Fibroblast of skin of left biceps (primary cell): ENCODE measurements around the gene SST.
A peak's percentile ranks its signal among the peaks of the same experiment; 100 is the strongest.
"Not testable (repeated sequence)": the region's sequence is repeated elsewhere in the genome, so short reads cannot be mapped to it uniquely, and the experiment has no call there.

ENCODE experiments used
- DNase-seq, 2 experiments: peaks; one replicate each; pipeline ENCODE4 v3.0.0-alpha.2; 2013; ENCODE audit warnings: low read depth in 2 of 2

Gene SST

GRCh38 chr3:187684444-187684843 lies 14.2 kb upstream of the SST start:
- DNase-seq: no peak

- not testable (repeated sequence) for DNase-seq
These were observed 11.6 kb upstream of the SST start for GRCh38 chr3:187681756-187682155.

- peak in 1 of 2 experiments; percentile 19 for DNase-seq
These were observed 9.6 kb upstream of the SST start for GRCh38 chr3:187679638-187680396.

DNA sequence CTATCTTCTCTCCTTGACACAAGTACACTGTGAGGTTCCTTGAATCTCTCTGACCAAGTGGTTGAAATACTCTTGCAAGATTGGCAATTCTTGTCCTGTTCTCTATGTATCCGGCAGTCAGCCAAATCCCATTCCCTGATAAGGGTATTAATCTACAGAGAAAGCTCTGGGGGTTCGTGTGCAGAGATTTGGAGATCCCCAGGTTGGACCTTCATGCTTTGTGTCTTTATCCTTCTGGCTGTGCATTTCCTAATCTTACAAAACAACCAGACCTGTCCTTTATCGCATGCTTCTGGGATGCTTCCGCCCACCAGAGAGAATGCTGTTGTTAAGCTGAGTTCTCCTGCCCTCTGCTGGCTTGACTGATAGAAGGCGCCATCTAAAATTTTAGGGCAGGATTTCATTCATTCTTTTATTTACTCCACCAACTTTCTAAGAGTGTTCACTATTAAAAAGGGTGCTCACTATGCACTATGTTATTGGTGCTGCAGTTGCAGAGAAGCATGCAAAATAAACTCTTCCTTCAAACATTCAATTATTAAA lies 8.6 kb upstream of the SST start:
- DNase-seq: peak in 1 of 2 experiments; percentile 13

- no peak for DNase-seq
These were observed 7.4 kb upstream of the SST start for GRCh38 chr3:187677604-187678003.

- no peak for DNase-seq
These were observed 2.8 kb upstream of the SST start for GRCh38 chr3:187673012-187673411.

DNA sequence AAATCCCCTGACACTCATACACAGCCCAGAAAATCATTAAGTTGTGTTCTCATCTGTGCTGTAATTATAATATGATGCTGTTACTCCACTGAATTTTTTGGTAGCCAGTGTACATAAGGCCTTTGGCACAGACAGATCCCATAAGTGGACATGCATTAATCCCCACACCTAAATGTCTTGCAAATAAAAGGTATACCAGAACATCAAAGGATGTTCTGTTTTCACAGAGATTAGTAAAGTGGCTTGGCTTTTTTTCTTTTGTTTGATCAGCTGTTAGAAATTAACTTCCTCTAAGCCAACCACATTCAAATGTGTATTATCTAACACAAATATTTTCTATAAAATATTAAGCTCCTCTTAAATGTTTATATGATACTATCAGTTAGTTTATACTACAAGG lies 2.7 kb downstream of the SST start:
- no peak for DNase-seq

- DNase-seq: no peak
These were observed 4.3 kb downstream of the SST start for GRCh38 chr3:187665764-187666402.

GRCh38 chr3:187665010-187665409 lies 5.2 kb downstream of the SST start:
- DNase-seq: no peak

DNA sequence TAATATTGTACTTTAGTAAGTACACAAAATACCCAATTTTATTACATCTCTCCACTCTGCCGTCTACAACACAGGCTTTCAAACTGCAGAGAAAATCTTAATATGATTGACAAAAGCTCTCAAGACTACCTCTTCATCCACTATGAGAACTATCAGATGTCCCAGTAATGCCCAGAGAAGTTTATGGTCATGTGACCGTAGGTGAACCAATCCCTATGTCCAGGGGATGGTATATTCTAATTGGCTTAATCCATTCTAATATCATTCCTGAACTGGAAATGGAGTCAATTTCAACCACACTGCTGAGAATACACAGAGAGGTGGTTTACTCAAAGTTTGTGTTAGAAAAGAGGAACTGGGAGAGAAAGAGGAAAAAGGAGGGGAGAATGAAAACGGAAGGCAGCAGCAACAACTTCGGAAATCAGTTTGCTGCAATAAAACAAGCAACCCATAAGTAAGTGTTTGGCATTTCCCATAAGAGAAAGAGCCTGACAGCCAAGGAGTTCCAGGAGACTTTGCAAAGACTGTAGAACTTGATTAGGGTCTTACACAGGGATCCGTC lies 7.3 kb downstream of the SST start:
- DNase-seq: no peak

GRCh38 chr3:187661267-187661666 lies 8.9 kb downstream of the SST start:
- DNase-seq: no peak

DNA sequence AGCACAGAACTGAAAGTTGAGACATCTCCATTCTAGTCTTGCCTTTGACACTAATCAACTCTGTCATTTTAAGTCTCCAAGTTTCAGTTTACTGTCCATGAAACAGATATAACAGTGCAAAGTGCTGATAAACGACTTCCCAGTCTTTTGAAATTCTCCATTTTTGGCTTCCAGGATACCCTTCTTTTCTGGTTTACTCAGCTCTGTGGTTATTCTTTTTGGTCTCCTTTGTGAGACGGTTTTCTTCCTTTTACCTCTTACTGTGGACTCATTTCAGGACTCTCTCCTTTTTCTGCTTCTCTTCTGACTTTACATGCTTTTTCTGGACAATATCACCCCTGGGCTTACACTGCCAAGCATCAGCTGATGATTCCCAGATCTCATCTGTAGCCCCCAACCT lies 18.9 kb downstream of the SST start:
- DNase-seq: no peak

DNA sequence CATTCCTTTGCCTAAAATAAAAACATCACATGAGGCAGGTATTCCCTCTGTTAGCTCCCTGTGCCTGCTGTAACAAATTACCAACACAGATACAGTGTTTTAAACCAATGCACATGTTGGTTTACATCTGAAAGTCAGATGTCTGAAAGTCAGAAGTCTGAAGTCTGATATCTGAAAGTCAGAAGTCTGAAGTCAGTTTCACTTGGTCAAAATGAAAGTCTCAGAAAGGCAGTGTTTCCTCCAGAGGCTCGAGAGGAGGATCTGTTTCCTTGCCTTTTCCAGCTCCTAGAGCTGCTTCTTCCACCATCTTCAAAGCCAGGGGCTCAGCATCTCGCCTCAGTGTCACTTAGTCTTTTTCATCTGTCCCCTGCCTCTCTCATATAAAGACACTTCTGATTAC lies 22.0 kb downstream of the SST start:
- DNase-seq: no peak

DNA sequence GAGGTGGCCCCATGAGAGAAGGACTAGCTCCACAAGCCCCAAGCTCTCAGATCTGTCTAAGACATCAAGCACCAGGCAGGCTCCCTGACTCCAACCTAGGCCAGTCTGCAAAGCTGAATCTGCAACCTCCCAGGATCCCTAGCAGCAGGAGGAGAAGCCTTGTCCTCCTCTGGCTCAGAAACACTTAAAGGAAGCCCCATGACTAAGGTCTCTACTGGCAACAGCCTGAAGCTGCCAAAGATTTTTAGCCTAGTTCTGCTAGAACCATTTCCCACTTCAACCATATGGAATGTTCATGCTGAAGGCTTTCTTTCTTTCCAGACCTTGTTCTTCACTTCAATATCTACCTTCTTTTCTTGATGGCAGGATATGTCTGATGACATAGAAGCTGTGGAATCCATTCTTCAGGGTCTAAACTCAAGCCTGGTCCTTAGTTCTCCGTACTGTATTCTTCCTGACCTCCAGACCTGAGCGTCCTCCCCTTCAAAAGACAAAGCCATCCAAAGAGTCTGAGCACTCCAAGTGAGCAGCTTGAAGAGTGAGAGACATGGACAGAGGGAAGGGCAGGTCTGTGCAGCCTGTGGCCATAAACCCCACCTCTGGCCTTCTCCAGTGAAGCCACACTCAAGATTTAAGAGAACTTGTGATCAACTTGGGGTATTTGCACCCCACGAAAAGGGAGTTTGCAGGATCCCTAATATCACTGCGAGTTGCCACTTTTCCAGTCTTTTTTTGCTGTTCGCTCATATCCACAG lies 23.1 kb downstream of the SST start:
- DNase-seq: no peak

DNA sequence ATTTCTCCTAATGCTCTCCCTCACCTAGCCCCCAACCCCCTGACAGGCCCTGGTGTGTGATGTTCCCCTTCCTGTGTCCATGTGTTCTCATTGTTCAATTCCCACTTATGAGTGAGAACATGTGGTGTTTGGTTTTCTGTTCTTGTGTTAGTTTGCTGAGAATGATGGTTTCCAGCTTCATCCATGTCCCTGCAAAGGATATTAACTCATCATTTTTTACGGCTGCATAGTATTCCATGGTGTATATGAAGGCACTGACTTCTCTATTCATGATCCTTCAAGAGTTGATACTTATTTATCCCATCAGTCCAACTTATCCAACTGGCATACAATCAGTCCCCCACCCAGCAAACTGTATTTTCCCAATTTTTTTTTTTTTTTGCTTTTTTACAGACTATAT lies 24.8 kb downstream of the SST start:
- DNase-seq: not testable (repeated sequence)

DNA sequence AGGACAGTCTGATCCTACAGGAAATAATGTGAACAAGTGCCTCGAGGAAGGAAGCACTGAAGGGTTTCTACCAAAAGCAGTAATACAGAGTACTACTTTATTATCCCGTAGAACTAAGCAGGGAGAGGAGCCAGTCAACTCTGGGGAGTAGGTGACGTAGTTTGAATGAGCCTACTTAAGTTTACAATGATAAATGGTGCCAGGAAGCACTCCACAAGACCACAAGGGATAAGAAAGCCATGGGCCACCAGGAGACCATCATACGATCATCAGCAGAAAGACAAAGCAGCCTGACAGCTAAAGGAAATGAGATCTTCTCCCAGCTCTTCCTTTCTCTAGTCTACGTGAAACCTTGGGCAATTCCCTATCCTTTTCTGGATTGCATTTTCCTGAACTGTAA lies 27.3 kb downstream of the SST start:
- no peak for DNase-seq

DNA sequence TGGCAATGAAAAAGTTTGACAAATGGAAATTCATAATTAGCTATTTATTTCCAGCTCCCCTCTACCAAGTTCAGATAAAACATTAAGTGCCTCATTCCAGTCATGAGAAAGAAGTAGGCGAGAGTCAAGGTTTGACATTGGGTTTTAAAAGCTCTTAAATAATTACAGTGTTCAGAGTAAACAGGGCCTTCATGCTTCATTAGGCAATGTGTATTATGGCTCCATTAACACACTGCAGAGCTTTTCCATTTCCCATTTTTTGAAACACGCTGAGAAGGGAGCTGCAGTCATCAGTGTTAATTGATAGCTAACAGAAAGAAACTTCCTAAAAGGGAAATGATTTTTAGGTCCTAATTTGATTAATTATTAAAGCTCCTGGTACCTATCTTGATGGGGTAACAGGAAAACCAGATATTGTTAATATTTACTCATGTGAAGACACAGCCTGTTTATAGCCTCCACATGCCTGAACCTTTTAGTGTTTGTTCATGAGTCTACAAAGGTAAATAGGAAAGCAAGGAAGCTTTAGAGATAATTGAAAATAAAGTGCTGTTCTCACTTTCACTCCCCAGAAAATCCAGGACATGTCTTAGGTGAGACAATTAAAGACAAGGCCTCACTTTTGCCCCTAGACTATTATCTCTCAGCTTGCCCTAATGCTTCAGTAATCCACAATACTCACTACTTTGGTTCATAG lies 28.7 kb downstream of the SST start:
- DNase-seq: no peak

GRCh38 chr3:187640569-187641059 lies 29.6 kb downstream of the SST start:
- no peak for DNase-seq

DNA sequence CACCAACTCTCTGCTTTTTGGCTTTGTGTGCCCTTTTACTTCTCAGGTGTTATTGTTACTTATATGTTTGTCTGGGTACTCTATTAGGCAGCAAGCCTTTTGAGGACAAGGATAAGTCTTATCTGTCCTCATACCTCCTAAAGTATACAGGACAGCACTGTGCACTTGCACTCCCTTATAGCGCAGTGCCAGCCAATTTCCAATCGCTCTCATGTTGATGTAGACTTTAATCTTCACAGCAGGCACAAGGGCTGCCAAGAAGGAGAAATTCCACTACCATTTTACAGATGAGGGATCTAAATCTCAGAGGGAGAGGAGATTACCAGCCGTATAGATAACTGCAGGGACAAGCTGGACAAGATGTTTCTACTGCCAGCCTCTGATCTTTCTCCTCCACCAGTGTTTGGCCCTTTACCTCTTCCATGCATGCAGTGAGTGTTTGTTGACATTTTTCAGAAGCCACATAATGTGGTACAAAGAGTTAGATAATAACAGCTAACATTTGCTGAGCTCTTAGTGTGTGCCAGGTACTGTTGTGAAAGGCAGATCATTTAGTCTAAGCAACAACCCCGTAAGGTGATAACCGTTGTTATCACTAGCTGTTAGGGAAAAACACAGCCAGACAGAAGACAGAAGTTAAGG lies 30.1 kb downstream of the SST start:
- DNase-seq: no peak

GRCh38 chr3:187636528-187636927 lies 33.7 kb downstream of the SST start:
- DNase-seq: no peak

DNA sequence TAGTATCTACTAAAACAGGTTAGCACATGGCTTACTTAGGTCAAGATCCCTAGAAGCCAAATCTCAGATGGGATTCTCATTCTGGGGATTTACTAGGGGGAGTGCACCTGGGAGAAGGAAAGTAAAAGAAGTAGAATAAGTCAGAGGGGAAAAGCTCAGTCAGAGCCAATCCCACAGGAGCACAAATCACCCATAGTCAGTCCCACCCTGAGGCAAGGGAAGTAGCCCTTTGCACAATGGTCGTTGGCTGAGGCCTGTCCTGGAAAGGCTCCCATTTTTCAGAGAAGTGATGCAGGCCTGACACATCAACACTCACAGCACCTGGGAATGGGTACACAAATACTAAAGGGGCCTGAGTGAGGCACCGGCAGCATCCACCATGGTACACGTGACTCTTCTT lies 39.8 kb downstream of the SST start:
- no peak for DNase-seq
